Nephron progenitor cell (in vitro differentiated cells): Measurements from ENCODE around the gene CCNL1.
"Not testable (repeated sequence)": the region's sequence is repeated elsewhere in the genome, so short reads cannot be mapped to it uniquely, and the experiment has no call there.

Experiments used
- DNase-seq: peaks from one replicate; pipeline ENCODE4 v3.0.0; 2021
- H3K27ac Mint-ChIP-seq: 2 replicates; pipeline ENCODE4 v1.8.0; 2021; ENCODE audit warnings: mild to moderate bottlenecking, moderate library complexity, mixed read lengths
- H3K27me3 Mint-ChIP-seq: 2 replicates; pipeline ENCODE4 v1.8.0; 2021; ENCODE audit warnings: mild to moderate bottlenecking, low read depth, mixed read lengths; ENCODE audit not compliant: poor library complexity
- H3K36me3 Mint-ChIP-seq: 2 replicates; pipeline ENCODE4 v1.8.0; 2021; ENCODE audit warnings: low read depth, mixed read lengths
- H3K4me1 Mint-ChIP-seq: 2 replicates; pipeline ENCODE4 v1.8.0; 2021; ENCODE audit warnings: mixed read lengths
- H3K4me3 Mint-ChIP-seq: 2 replicates; pipeline ENCODE4 v1.8.0; 2021; ENCODE audit warnings: mild to moderate bottlenecking, moderate library complexity, mixed read lengths
- H3K9me3 Mint-ChIP-seq: 2 replicates; pipeline ENCODE4 v1.8.0; 2021; ENCODE audit warnings: mild to moderate bottlenecking, moderate library complexity, mixed read lengths
- CTCF ChIP-seq: fragments of 200-600 bp; sonication (generic); IDR thresholded peaks from 2 replicates; pipeline ENCODE4 v1.5.0; 2021; ENCODE audit warnings: antibody characterized with exemption

The CCNL1 gene

DNA sequence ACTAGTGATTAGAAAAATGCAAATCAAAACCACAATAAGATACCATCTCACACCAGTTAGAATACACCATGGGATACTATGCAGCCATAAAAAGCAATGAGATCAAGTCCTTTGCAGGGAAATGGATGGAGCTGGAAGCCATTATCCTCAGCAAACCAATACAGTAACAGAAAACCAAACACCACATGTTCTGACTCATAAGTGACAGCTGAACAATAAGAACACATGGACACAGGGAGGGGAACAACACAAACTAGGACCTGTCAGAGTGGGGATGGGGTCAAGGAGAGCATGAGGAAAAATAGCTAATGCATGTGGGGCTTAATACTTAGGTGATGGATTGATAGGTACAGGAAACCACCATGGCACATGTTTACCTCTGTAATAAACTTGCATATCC lies 36.0 kb upstream of the CCNL1 start:
- Mint-ChIP-seq H3K9me3 (peaks cover 68% of the 10 kb centered on the region), H3K4me1 (no peaks in the 10 kb centered on the region), H3K36me3 (peaks cover 12% of the 10 kb centered on the region), H3K27ac (no peak overlapping the region), H3K27me3 (peaks cover 4% of the 10 kb centered on the region), H3K4me3 (no peak overlapping the region)
- no peak for TF ChIP-seq CTCF
- no peak for DNase-seq

GRCh38 chr3:157191149-157191548 lies 31.2 kb upstream of the CCNL1 start:
- DNase-seq, H3K27ac Mint-ChIP-seq, H3K4me3 Mint-ChIP-seq, H3K4me1 Mint-ChIP-seq, H3K27me3 Mint-ChIP-seq: not testable (repeated sequence)
- Mint-ChIP-seq H3K9me3 (peaks cover 99% of the 10 kb centered on the region), H3K36me3 (peaks cover 45% of the 10 kb centered on the region)

- peaks cover 100% of the 10 kb centered on the region for H3K9me3 Mint-ChIP-seq
These were observed 30.5 kb upstream of the CCNL1 start for GRCh38 chr3:157190380-157190872.

GRCh38 chr3:157188391-157188790 lies 28.4 kb upstream of the CCNL1 start:
- DNase-seq: no peak
- Mint-ChIP-seq H3K4me1 (no peaks in the 10 kb centered on the region), H3K27ac (no peak overlapping the region), H3K9me3 (peaks cover 100% of the 10 kb centered on the region), H3K36me3 (peaks cover 61% of the 10 kb centered on the region), H3K4me3 (no peak overlapping the region), H3K27me3 (peaks cover 5% of the 10 kb centered on the region)
- no peak for TF ChIP-seq CTCF

More at GRCh38 chr3:157190380-157190872, 30.5 kb upstream of the CCNL1 start:
- peaks cover 52% of the 10 kb centered on the region for H3K36me3 Mint-ChIP-seq
- no peak overlapping the region for H3K27ac Mint-ChIP-seq
- H3K4me3 Mint-ChIP-seq: no peak overlapping the region
- TF ChIP-seq CTCF: no peak
- H3K4me1 Mint-ChIP-seq: no peaks in the 10 kb centered on the region
- H3K27me3 Mint-ChIP-seq: peaks cover 9% of the 10 kb centered on the region
- DNase-seq: no peak

GRCh38 chr3:157182879-157183278 lies 22.9 kb upstream of the CCNL1 start:
- peaks cover 92% of the 10 kb centered on the region for H3K9me3 Mint-ChIP-seq
- peaks cover 85% of the 10 kb centered on the region for H3K36me3 Mint-ChIP-seq

GRCh38 chr3:157180262-157180661 lies 20.3 kb upstream of the CCNL1 start:
- Mint-ChIP-seq H3K4me3 (no peak overlapping the region), H3K27me3 (peaks cover 3% of the 10 kb centered on the region), H3K4me1 (peaks cover 13% of the 10 kb centered on the region), H3K27ac (no peak overlapping the region), H3K9me3 (peaks cover 79% of the 10 kb centered on the region), H3K36me3 (peaks cover 75% of the 10 kb centered on the region)
- TF ChIP-seq CTCF: no peak
- no peak for DNase-seq

More at GRCh38 chr3:157182879-157183278, 22.9 kb upstream of the CCNL1 start:
- Mint-ChIP-seq H3K27me3 (peaks cover 8% of the 10 kb centered on the region), H3K4me1 (no peaks in the 10 kb centered on the region), H3K27ac (no peak overlapping the region), H3K4me3 (no peak overlapping the region)
- TF ChIP-seq CTCF: no peak
- DNase-seq: no peak
